ENCODE measurements around the gene CRYBG1. TPM values are rescaled to one million over a fixed set of nuclear protein-coding genes. Genes with fewer than 3 reads are reported as not detected.

CRYBG1 gene
- total RNA-seq, 1 experiment from 2014 or later, result 5.7 TPM

GRCh38 chr6:106488494-106489370 is 128.2 kb downstream of the CRYBG1 start:
- Histone ChIP-seq H3K4ac (ENCODE audit: low read depth, low read length) (no peak overlapping the region), H3K27ac (ENCODE audit: insufficient read length, low read depth, low read length) (no peak overlapping the region), H3K4me2 (ENCODE audit: insufficient read depth, insufficient read length, low read length) (no peak overlapping the region), H2BK120ac (ENCODE audit: low read depth, low read length, poor library complexity, severe bottlenecking) (no peak overlapping the region), H3K56ac (ENCODE audit: insufficient read length, low read depth, low read length) (no peak overlapping the region), H3K4me1 (ENCODE audit: insufficient read depth, low read length) (0 out of 2 replicates have a peak, but pooled peaks cover 2% of the 10 kb centered on the region), H4K8ac (replicated peaks; ENCODE audit: insufficient read length, low read depth, low read length) (no peak overlapping the region), H4K5ac (ENCODE audit: insufficient read length, low read depth, low read length) (no peak overlapping the region), H3K23me2 (ENCODE audit: insufficient read length, low read depth, low read length, poor library complexity, severe bottlenecking) (no peaks in the 10 kb centered on the region), H3K9ac (ENCODE audit: extremely low read depth, insufficient read length, low read length) (no peak overlapping the region), H3K79me1 (ENCODE audit: insufficient read depth, low read depth, low read length, poor library complexity, severe bottlenecking) (no peaks in the 10 kb centered on the region), H2BK15ac (ENCODE audit: low read depth, low read length) (no peak overlapping the region), H2AK5ac (ENCODE audit: insufficient read length, low read length) (no peak overlapping the region), H2BK20ac (ENCODE audit: low read depth, low read length, poor library complexity, severe bottlenecking) (no peak overlapping the region), H3K79me2 (ENCODE audit: insufficient read depth, low read length) (no peaks in the 10 kb centered on the region), H2AFZ (ENCODE audit: low read length) (no peak overlapping the region), H3K27me3 (ENCODE audit: insufficient read depth, low read length) (peaks cover 4% of the 10 kb centered on the region; the same call in 1 of the 2 replicates), H4K91ac (ENCODE audit: insufficient read length, low read depth, low read length) (no peak overlapping the region), H3K9me3 (ENCODE audit: control insufficient read depth, low read depth, low read length) (no peaks in the 10 kb centered on the region), H2BK12ac (ENCODE audit: insufficient read length, low read depth, low read length) (no peak overlapping the region), H4K20me1 (ENCODE audit: control insufficient read depth, insufficient read depth, insufficient read length) (no peaks in the 10 kb centered on the region), H3K18ac (ENCODE audit: insufficient read length, low read depth, low read length) (no peak overlapping the region), H3K23ac (ENCODE audit: insufficient read length, low read depth, low read length) (no peak overlapping the region), H3K14ac (ENCODE audit: insufficient read depth, low read length) (no peak overlapping the region; the same call in 1 of the 2 replicates), H2BK5ac (ENCODE audit: insufficient read length, low read length) (no peak overlapping the region), H3T11ph (ENCODE audit: low read length) (no peak overlapping the region)
- no CpG with 5 or more reads among the region's 4 CpGs for WGBS (ENCODE audit: extremely low coverage, insufficient read length, low lambda C conversion rate)
- no peak for DNase-seq
- Mint-ChIP-seq H3K27me3 (ENCODE audit: low read depth) (peaks cover 9% of the 10 kb centered on the region), H3K4me1 (peaks cover 12 to 22% of the 10 kb centered on the region in 2 experiments), H3K4me3 (no peak overlapping the region), H3K36me3 (ENCODE audit: insufficient read depth in 1 of 3, low read depth in 3 of 3) (no peaks in the 10 kb centered on the region), H3K27ac (no peak overlapping the region), H3K9me3 (no peaks in the 10 kb centered on the region)
- TF ChIP-seq CTCF (conservative IDR thresholded peaks at IDR 0.05), result no peak
